Measurements from ENCODE around the gene AHRR.

Gene AHRR

GRCh38 chr5:453725-454481 lies 132.4 kb downstream of the AHRR start:
- no peak for TF ChIP-seq CTCF (IDR thresholded peaks at IDR 0.05; ENCODE audit: borderline replicate concordance, insufficient read depth, low read depth, low read length)
- no peak overlapping the region for H3K4me3 ChIP-seq (ENCODE audit: low read depth, low read length)

GRCh38 chr5:454936-455335 lies 133.4 kb downstream of the AHRR start:
- no peak overlapping the region for H3K4me3 ChIP-seq (ENCODE audit: low read depth, low read length)
- TF ChIP-seq CTCF (IDR thresholded peaks at IDR 0.05; ENCODE audit: borderline replicate concordance, insufficient read depth, low read depth, low read length): no peak

GRCh38 chr5:455806-456205 lies 134.3 kb downstream of the AHRR start:
- H3K4me3 ChIP-seq (ENCODE audit: low read depth, low read length): no peak overlapping the region
- TF ChIP-seq CTCF (IDR thresholded peaks at IDR 0.05; ENCODE audit: borderline replicate concordance, insufficient read depth, low read depth, low read length): no peak

- no peak for TF ChIP-seq CTCF (IDR thresholded peaks at IDR 0.05; ENCODE audit: borderline replicate concordance, insufficient read depth, low read depth, low read length)
- no peak overlapping the region for H3K4me3 ChIP-seq (ENCODE audit: low read depth, low read length)
Observed at GRCh38 chr5:456351-457194, 135.1 kb downstream of the AHRR start.

- H3K4me3 ChIP-seq (ENCODE audit: low read depth, low read length): no peak overlapping the region
- no peak for TF ChIP-seq CTCF (IDR thresholded peaks at IDR 0.05; ENCODE audit: borderline replicate concordance, insufficient read depth, low read depth, low read length)
Observed at GRCh38 chr5:457195-457961, 135.9 kb downstream of the AHRR start.

GRCh38 chr5:458547-459353 lies 137.2 kb downstream of the AHRR start:
- no peak for TF ChIP-seq CTCF (IDR thresholded peaks at IDR 0.05; ENCODE audit: borderline replicate concordance, insufficient read depth, low read depth, low read length)
- H3K4me3 ChIP-seq (ENCODE audit: low read depth, low read length): no peak overlapping the region
